Panc1 (cell line): ENCODE data around the gene FYCO1. TPM values are rescaled to one million over a fixed set of nuclear protein-coding genes. Genes with fewer than 3 reads are reported as not detected.
A peak's percentile ranks its signal among the peaks of the same experiment; 100 is the strongest.

ENCODE experiments used
- ATAC-seq: fragments of 200-7000 bp; cut with Tn5 transposase; 2 replicates; pipeline ENCODE4 v1.9.1; 2020; ENCODE audit warnings: mild to moderate bottlenecking, moderate library complexity
- BruUV-seq: library from RNA; stranded (reverse); fragments of 400-500 nt; replicated peaks from 2 replicates; lab custom pipeline; 2021; lab: Mats Ljungman, UMichigan
- CTCF ChIA-PET: fragments of 300-600 bp; sonication (Branson Sonifier 250); formaldehyde crosslinking; loops from one replicate; lab custom pipeline; 2022; ENCODE audit warnings: antibody characterized with exemption; lab: Charles Lee
- POLR2A ChIA-PET: fragments of 300-600 bp; sonication (Branson Sonifier 250); formaldehyde crosslinking; loops from one replicate; lab custom pipeline; 2022; ENCODE audit warnings: antibody characterized with exemption; lab: Charles Lee
- DNase-seq: peaks from one replicate; pipeline ENCODE4 v3.0.0-alpha.2; 2010; ENCODE audit warnings: low read depth, low spot score
- H3K27ac ChIP-seq: 2 replicates; pipeline ENCODE4 v1.5.1; 2011; ENCODE audit warnings: mild to moderate bottlenecking, low read length, inconsistent platforms
- H3K27me3 ChIP-seq: fragments of 200-500 bp; sonication (Bioruptor generic); 2 replicates; pipeline ENCODE4 v1.6.0; 2014; ENCODE audit warnings: low read length, inconsistent platforms; ENCODE audit not compliant: control insufficient read depth, insufficient read depth
- H3K36me3 ChIP-seq: fragments of 200-500 bp; sonication (Bioruptor generic); 2 replicates; pipeline ENCODE4 v1.5.1; 2014; ENCODE audit warnings: inconsistent platforms, mild to moderate bottlenecking, low read length, moderate library complexity; ENCODE audit not compliant: control insufficient read depth, insufficient read depth
- H3K4me1 ChIP-seq: 2 replicates; pipeline ENCODE4 v1.5.1; 2011; ENCODE audit warnings: inconsistent platforms, mild to moderate bottlenecking, low read length, moderate library complexity; ENCODE audit not compliant: control insufficient read depth, insufficient read depth
- H3K4me3 ChIP-seq, 2 experiments: 2 replicates each; pipeline ENCODE4 v1.5.1; 2011 to 2012; ENCODE audit warnings: low read depth in 2 of 2, low read length in 2 of 2, mild to moderate bottlenecking in 2 of 2, inconsistent platforms in 1 of 2, moderate library complexity in 1 of 2
- H3K9me3 ChIP-seq: fragments of 200-500 bp; sonication (Bioruptor generic); 2 replicates; pipeline ENCODE4 v1.5.1; 2014; ENCODE audit warnings: low read depth, mild to moderate bottlenecking, inconsistent platforms, low read length, moderate library complexity; ENCODE audit not compliant: control insufficient read depth, insufficient read depth
- POLR2AphosphoS5 ChIP-seq: IDR thresholded peaks from 2 replicates; pipeline ENCODE4 v1.6.1; 2012; ENCODE audit warnings: mild to moderate bottlenecking, low read depth, low read length, moderate library complexity
- REST ChIP-seq, 2 experiments: IDR thresholded peaks; 2 replicates each; pipeline ENCODE4 v1.6.1; 2011 to 2012; ENCODE audit warnings: low read depth in 2 of 2, control low read depth in 1 of 2, low read length in 1 of 2, mild to moderate bottlenecking in 1 of 2, moderate library complexity in 1 of 2; ENCODE audit not compliant: insufficient read depth in 1 of 2
- SIN3A ChIP-seq: IDR thresholded peaks from 2 replicates; pipeline ENCODE4 v1.6.1; 2012; ENCODE audit warnings: low read depth, mild to moderate bottlenecking, low read length, moderate library complexity, borderline replicate concordance; ENCODE audit not compliant: insufficient read depth
- TCF7L2 ChIP-seq: IDR thresholded peaks from 2 replicates; pipeline ENCODE4 v1.6.1; 2011; ENCODE audit warnings: mild to moderate bottlenecking, low read depth, low read length, inconsistent platforms
- in situ Hi-C: cut with HindIII; loops from 2 replicates; pipeline ENCODE4 v1.10.0; 2016; ENCODE audit warnings: low sequenced_read_pairs, low pct_unique_long_range_greater_than_20kb
- intact Hi-C: fragments of 100-400 bp; cut with micrococcal nuclease; formaldehyde crosslinking; loops from one replicate; pipeline ENCODE4 v1.10.0; 2022; ENCODE audit not compliant: unreplicated experiment
- total RNA-seq: library from RNA; stranded (reverse); gene quantifications from one replicate; pipeline ENCODE4 v1.2.1, GENCODE V29; 2021; ENCODE audit not compliant: unreplicated experiment
- TF ChIP-seq, protein P1 (sequence below): fragments of 450-650 bp; IDR thresholded peaks from 2 replicates; pipeline ENCODE4 v1.5.1; 2017; ENCODE audit warnings: mild to moderate bottlenecking

FYCO1 gene
- total RNA-seq, 1 experiment from 2014 or later: 8.7 TPM

GRCh38 chr3:45986303-45986982 is 9.2 kb downstream of the FYCO1 start:
- DNase-seq (peak; percentile 18), ATAC-seq (peak; percentile 63; the same call in 1 of the 2 replicates)
- ChIA-PET POLR2A (no interaction called here), CTCF (no interaction called here)
- no peak for TF ChIP-seq POLR2AphosphoS5
- no peak for TF ChIP-seq SIN3A
- TF ChIP-seq, protein P1, sequence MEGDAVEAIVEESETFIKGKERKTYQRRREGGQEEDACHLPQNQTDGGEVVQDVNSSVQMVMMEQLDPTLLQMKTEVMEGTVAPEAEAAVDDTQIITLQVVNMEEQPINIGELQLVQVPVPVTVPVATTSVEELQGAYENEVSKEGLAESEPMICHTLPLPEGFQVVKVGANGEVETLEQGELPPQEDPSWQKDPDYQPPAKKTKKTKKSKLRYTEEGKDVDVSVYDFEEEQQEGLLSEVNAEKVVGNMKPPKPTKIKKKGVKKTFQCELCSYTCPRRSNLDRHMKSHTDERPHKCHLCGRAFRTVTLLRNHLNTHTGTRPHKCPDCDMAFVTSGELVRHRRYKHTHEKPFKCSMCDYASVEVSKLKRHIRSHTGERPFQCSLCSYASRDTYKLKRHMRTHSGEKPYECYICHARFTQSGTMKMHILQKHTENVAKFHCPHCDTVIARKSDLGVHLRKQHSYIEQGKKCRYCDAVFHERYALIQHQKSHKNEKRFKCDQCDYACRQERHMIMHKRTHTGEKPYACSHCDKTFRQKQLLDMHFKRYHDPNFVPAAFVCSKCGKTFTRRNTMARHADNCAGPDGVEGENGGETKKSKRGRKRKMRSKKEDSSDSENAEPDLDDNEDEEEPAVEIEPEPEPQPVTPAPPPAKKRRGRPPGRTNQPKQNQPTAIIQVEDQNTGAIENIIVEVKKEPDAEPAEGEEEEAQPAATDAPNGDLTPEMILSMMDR: no peak
- TF ChIP-seq REST (IDR thresholded peaks at IDR 0.05; ENCODE audit: insufficient read depth in 1 of 2, low read depth in 2 of 2, low read length in 1 of 2): no peak
- peaks cover 4% of the 10 kb centered on the region; the same call in 1 of the 2 replicates for H3K4me1 ChIP-seq
- in situ Hi-C loops: no loop called here
- H3K27ac ChIP-seq: no peak overlapping the region
- no peak overlapping the region for H3K4me3 ChIP-seq
- no peaks in the 10 kb centered on the region for H3K27me3 ChIP-seq
- intact Hi-C loops: no loop called here
- BruUV-seq: no TSS peak
- H3K9me3 ChIP-seq: no peaks in the 10 kb centered on the region
- H3K36me3 ChIP-seq: no peaks in the 10 kb centered on the region

DNA sequence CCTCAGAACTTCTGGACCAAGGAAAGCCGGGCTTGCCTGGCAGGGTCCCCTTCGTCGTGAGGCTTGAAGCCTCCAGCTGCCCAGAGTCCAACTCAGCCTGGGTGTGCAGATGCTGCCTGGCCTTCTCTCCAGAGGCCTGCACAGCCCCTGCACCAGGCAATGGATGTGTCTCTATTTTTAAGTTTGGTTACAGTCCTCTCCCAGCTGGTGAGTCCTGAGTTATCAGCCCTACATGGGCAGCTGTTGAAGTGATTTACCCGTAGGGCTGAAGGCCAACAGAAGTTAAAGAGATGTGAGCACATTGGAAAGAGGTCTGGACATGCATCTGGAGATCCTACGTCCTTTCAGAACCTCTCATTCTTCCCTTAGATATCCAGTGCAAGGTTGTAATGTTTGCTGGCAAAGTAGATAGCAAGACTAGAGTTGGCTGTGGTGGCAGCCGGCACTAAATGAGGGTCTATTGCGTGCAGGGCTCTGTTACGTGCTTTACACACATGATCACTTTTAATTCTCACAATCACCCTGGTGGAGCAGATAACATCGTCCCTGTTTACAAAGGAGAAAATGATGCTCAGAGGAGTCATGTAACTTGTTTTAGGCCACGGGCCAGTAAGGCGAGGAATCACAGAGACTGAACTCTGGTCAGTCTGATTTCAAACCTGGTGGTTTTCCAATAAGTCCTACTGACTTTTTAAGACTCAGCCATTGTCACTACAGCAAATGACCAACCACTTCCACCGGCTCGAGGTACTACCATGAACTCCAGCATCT is 9.9 kb downstream of the FYCO1 start:
- Histone ChIP-seq H3K27me3 (no peaks in the 10 kb centered on the region), H3K9me3 (no peaks in the 10 kb centered on the region), H3K4me1 (peaks cover 4% of the 10 kb centered on the region; the same call in 1 of the 2 replicates), H3K27ac (no peak overlapping the region), H3K36me3 (no peaks in the 10 kb centered on the region), H3K4me3 (no peak overlapping the region)
- DNase-seq (no peak), ATAC-seq (no peak)
- in situ Hi-C loops: no loop called here
- TF ChIP-seq SIN3A (no peak), POLR2AphosphoS5 (no peak), TCF7L2 (no peak)
- TF ChIP-seq, protein P1: no peak
- ChIA-PET CTCF (no interaction called here), POLR2A (no interaction called here)
- intact Hi-C loops: no loop called here
- no TSS peak for BruUV-seq
